GM12874 (cell line): ENCODE measurements around the gene SUPT3H.

Experiments
- CTCF ChIP-seq: IDR thresholded peaks from 2 replicates; pipeline ENCODE4 v1.5.1; 2011; ENCODE audit warnings: low read depth, mild to moderate bottlenecking, control low read depth, low read length, moderate library complexity; ENCODE audit not compliant: insufficient read depth

The SUPT3H gene

GRCh38 chr6:44969446-44970185 is 408.1 kb downstream of the SUPT3H start:
- no peak for TF ChIP-seq CTCF

GRCh38 chr6:44967481-44967880 is 410.3 kb downstream of the SUPT3H start:
- TF ChIP-seq CTCF, result no peak

GRCh38 chr6:44966449-44967092 is 411.2 kb downstream of the SUPT3H start:
- TF ChIP-seq CTCF, result no peak

GRCh38 chr6:44965708-44966107 is 412.0 kb downstream of the SUPT3H start:
- no peak for TF ChIP-seq CTCF

GRCh38 chr6:44960898-44961297 is 416.8 kb downstream of the SUPT3H start:
- no peak for TF ChIP-seq CTCF

- TF ChIP-seq CTCF, result no peak
Observed at GRCh38 chr6:44959651-44960050, 418.1 kb downstream of the SUPT3H start.

GRCh38 chr6:44957156-44957555 is 420.6 kb downstream of the SUPT3H start:
- no peak for TF ChIP-seq CTCF
